Stimulated activated naive CD8-positive, alpha-beta T cell treated with anti-CD3 and anti-CD28 coated beads, Interleukin-15, amount 100 ng/mL, for 72 hours (primary cell): ENCODE measurements around the gene IARS2.
"Not testable (repeated sequence)": the region's sequence is repeated elsewhere in the genome, so short reads cannot be mapped to it uniquely, and the experiment has no call there.

ENCODE experiments used
- ATAC-seq: fragments of 150-1000 bp; cut with Tn5 transposase; 2 replicates; pipeline ENCODE4 v1.10.0; 2021; ENCODE audit warnings: mild to moderate bottlenecking, moderate library complexity
- DNase-seq, 2 donors: peaks; one replicate each; pipeline ENCODE4 v3.0.0; 2021 to 2022
- H3K27ac Mint-ChIP-seq, 2 donors: one replicate each; pipeline ENCODE4 v1.8.0; 2022; ENCODE audit warnings: mild to moderate bottlenecking in 2 of 2, mixed read lengths in 2 of 2, moderate library complexity in 2 of 2
- H3K27me3 Mint-ChIP-seq: one replicate; pipeline ENCODE4 v1.8.0; 2022; ENCODE audit warnings: mixed read lengths
- H3K4me1 Mint-ChIP-seq: one replicate; pipeline ENCODE4 v1.8.0; 2022; ENCODE audit warnings: mild to moderate bottlenecking, mixed read lengths
- H3K4me3 Mint-ChIP-seq, 2 donors: one replicate each; pipeline ENCODE4 v1.8.0; 2022; ENCODE audit warnings: mild to moderate bottlenecking in 2 of 2, mixed read lengths in 2 of 2, moderate library complexity in 1 of 2
- H3K9me3 Mint-ChIP-seq, 2 donors: one replicate each; pipeline ENCODE4 v1.8.0; 2022; ENCODE audit warnings: mixed read lengths in 2 of 2

The IARS2 gene

GRCh38 chr1:220094016-220094911 is at the start of gene IARS2:
TSS of gene IARS2 (plus strand) at chr1:220094132. CDS start at chr1:220094217, 85 bp downstream.
- Mint-ChIP-seq H3K4me3 (peak within 1 kb of the TSS; percentile 75 to 77), H3K27ac (peak within 1 kb of the TSS; percentile 6 to 40), H3K27me3 (no peaks in the 10 kb centered on the region), H3K9me3 (no peaks in the 10 kb centered on the region), H3K4me1 (peaks cover 24% of the 10 kb centered on the region)
- DNase-seq (peak; percentile 88 to 92), ATAC-seq (peak; percentile 83)

GRCh38 chr1:220044678-220045355 is 49.1 kb upstream of the IARS2 start:
- H3K9me3 Mint-ChIP-seq, result no peaks in the 10 kb centered on the region
- no peak for DNase-seq
- ATAC-seq, result no peak
- peaks cover 43% of the 10 kb centered on the region for H3K4me1 Mint-ChIP-seq
- H3K27ac Mint-ChIP-seq, result peak overlapping the region; percentile 10 to 98
- no peaks in the 10 kb centered on the region for H3K27me3 Mint-ChIP-seq
- peak overlapping the region; percentile 90 to 98 for H3K4me3 Mint-ChIP-seq

GRCh38 chr1:220045356-220046051 is 48.4 kb upstream of the IARS2 start:
- Mint-ChIP-seq H3K27ac (peak overlapping the region; percentile 98 to 100), H3K27me3 (no peaks in the 10 kb centered on the region), H3K4me1 (peaks cover 43% of the 10 kb centered on the region), H3K9me3 (no peaks in the 10 kb centered on the region), H3K4me3 (peak overlapping the region; percentile 90 to 98)
- ATAC-seq (peak; percentile 49), DNase-seq (no peak)

- DNase-seq (peak; percentile 93 to 97), ATAC-seq (peak; percentile 99)
- Mint-ChIP-seq H3K4me1 (peaks cover 43% of the 10 kb centered on the region), H3K4me3 (peak within 1 kb of the TSS; percentile 90 to 98), H3K27me3 (no peaks in the 10 kb centered on the region), H3K9me3 (no peaks in the 10 kb centered on the region), H3K27ac (peak within 1 kb of the TSS; percentile 98 to 100)
Observed at GRCh38 chr1:220046052-220046930, 47.6 kb upstream of the IARS2 start, which contains the start of gene EPRS1. TSS of gene EPRS1 (minus strand) at chr1:220046505. CDS start at chr1:220046388, 117 bp downstream.

GRCh38 chr1:220056374-220056773 is 37.6 kb upstream of the IARS2 start:
- no peaks in the 10 kb centered on the region for H3K27me3 Mint-ChIP-seq
- H3K4me3 Mint-ChIP-seq, result peak overlapping the region in 1 of 2 donors; percentile 21
- peaks cover 8% of the 10 kb centered on the region for H3K4me1 Mint-ChIP-seq
- DNase-seq, result no peak
- peak; percentile 52 for ATAC-seq
- no peaks in the 10 kb centered on the region for H3K9me3 Mint-ChIP-seq
- H3K27ac Mint-ChIP-seq, result peak overlapping the region; percentile 9 to 65

GRCh38 chr1:220060876-220061275 is 33.1 kb upstream of the IARS2 start:
- DNase-seq (no peak), ATAC-seq (no peak)
- H3K4me3 Mint-ChIP-seq, result no peak overlapping the region
- H3K9me3 Mint-ChIP-seq, result no peaks in the 10 kb centered on the region
- peaks cover 7% of the 10 kb centered on the region for H3K4me1 Mint-ChIP-seq
- no peaks in the 10 kb centered on the region for H3K27me3 Mint-ChIP-seq
- peak overlapping the region in 1 of 2 donors; percentile 57 for H3K27ac Mint-ChIP-seq

GRCh38 chr1:220062629-220063028 is 31.3 kb upstream of the IARS2 start:
- DNase-seq (no peak), ATAC-seq (no peak)
- Mint-ChIP-seq H3K9me3 (no peaks in the 10 kb centered on the region), H3K27ac (no peak overlapping the region), H3K4me3 (no peak overlapping the region), H3K4me1 (no peaks in the 10 kb centered on the region), H3K27me3 (no peaks in the 10 kb centered on the region)

- ATAC-seq (no peak), DNase-seq (no peak)
- Mint-ChIP-seq H3K27me3 (no peaks in the 10 kb centered on the region), H3K9me3 (no peaks in the 10 kb centered on the region), H3K4me3 (no peak overlapping the region), H3K27ac (no peak overlapping the region), H3K4me1 (no peaks in the 10 kb centered on the region)
Observed at GRCh38 chr1:220067269-220068204, 26.4 kb upstream of the IARS2 start.

- no peak overlapping the region for H3K4me3 Mint-ChIP-seq
- DNase-seq (no peak), ATAC-seq (no peak)
- no peaks in the 10 kb centered on the region for H3K27me3 Mint-ChIP-seq
- no peaks in the 10 kb centered on the region for H3K9me3 Mint-ChIP-seq
- no peaks in the 10 kb centered on the region for H3K4me1 Mint-ChIP-seq
- H3K27ac Mint-ChIP-seq, result no peak overlapping the region
Observed at GRCh38 chr1:220076861-220077762, 16.8 kb upstream of the IARS2 start.

GRCh38 chr1:220077887-220078286 is 16.0 kb upstream of the IARS2 start:
- no peaks in the 10 kb centered on the region for H3K27me3 Mint-ChIP-seq
- no peak overlapping the region for H3K27ac Mint-ChIP-seq
- H3K9me3 Mint-ChIP-seq, result no peaks in the 10 kb centered on the region
- H3K4me1 Mint-ChIP-seq, result no peaks in the 10 kb centered on the region
- no peak overlapping the region for H3K4me3 Mint-ChIP-seq
- DNase-seq, result no peak
- ATAC-seq, result no peak

GRCh38 chr1:220084460-220084859 is 9.5 kb upstream of the IARS2 start:
- Mint-ChIP-seq H3K9me3 (no peaks in the 10 kb centered on the region), H3K27ac (no peak overlapping the region), H3K4me1 (no peaks in the 10 kb centered on the region), H3K4me3 (no peak overlapping the region), H3K27me3 (no peaks in the 10 kb centered on the region)
- DNase-seq (no peak), ATAC-seq (no peak)

GRCh38 chr1:220086261-220086686 is 7.7 kb upstream of the IARS2 start:
- not testable (repeated sequence) for DNase-seq, H3K9me3 Mint-ChIP-seq, H3K27ac Mint-ChIP-seq, H3K27me3 Mint-ChIP-seq, ATAC-seq, H3K4me1 Mint-ChIP-seq, H3K4me3 Mint-ChIP-seq
